Measurements from ENCODE around the gene NANS. TPM values are rescaled to one million over a fixed set of nuclear protein-coding genes. Genes with fewer than 3 reads are reported as not detected.

The NANS gene
- total and polyA plus RNA-seq, 2 of the 13 experiments (the other 11 are each of a cell fraction or from before 2014, with no cell fraction given): 86.9 to 203 TPM

DNA sequence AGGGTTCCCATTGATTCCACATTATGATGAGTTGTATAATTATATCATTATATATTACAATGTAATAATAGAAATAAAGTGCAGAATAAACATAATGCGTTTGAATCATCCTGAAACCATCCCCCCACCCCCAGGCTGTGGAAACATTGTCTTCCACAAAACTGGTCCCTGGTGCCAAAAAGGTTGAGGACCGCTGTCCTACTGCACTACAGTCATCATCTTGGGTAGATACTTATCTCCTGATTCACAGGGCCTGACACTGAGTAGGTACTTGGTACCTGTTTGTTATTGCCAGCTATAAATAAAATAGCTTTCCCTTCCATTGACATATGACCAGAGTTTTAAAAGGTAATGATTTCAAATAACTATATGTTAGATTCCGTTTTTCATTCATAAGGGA, 47.8 kb upstream of the NANS start (continued):
- TF ChIP-seq CENPBD1 (CRISPR knock-in tag; IDR thresholded peaks at IDR 0.05; ENCODE audit: borderline replicate concordance, low read depth) (no peak), ZNF234 (CRISPR knock-in tag; conservative IDR thresholded peaks at IDR 0.05) (no peak)
- TF ChIP-seq, protein P1, sequence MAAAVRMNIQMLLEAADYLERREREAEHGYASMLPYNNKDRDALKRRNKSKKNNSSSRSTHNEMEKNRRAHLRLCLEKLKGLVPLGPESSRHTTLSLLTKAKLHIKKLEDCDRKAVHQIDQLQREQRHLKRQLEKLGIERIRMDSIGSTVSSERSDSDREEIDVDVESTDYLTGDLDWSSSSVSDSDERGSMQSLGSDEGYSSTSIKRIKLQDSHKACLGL (CRISPR knock-in tag; IDR thresholded peaks at IDR 0.05): no peak

DNA sequence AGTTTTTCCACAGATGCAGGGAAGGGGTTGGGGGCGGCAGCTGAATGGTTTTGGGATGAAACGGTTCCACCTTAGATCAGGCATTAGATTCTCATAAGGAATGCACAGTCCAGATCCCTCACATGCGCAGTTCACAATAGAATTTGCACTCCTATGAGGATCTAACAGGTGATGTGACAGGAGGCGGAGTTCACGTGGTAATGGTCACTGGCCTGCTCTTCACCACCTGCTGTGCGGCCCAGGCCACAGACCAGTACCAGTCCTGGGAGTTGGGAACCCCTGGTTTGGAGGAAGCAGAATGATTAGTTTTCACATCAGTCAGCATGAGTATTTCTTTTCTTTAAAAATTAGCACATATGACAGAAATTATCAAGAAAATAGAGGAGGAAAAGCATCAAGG, 47.1 kb upstream of the NANS start:
- TF ChIP-seq RBM22 (optimal IDR thresholded peaks at IDR 0.05; ENCODE audit: low read length) (peak; percentile 76), ZBTB10 (CRISPR knock-in tag; IDR thresholded peaks at IDR 0.05; ENCODE audit: borderline replicate concordance) (no peak)
- Histone ChIP-seq H3K9ac (ENCODE audit: insufficient read depth, low read depth, low read length) (no peak overlapping the region), H3K36me3 (replicated peaks in 1 of 2; ENCODE audit: control insufficient read depth in 1 of 2, insufficient read depth in 2 of 2, low read length in 2 of 2) (peaks cover 40 to 90% of the 10 kb centered on the region in 2 experiments), H3K79me2 (ENCODE audit: insufficient read depth, low read length) (peaks cover 3% of the 10 kb centered on the region), H3K27me3 (ENCODE audit: control insufficient read depth in 1 of 2, insufficient read depth in 2 of 2, low read length in 2 of 2) (no peaks in the 10 kb centered on the region), H3K4me3 (replicated peaks in 1 of 3; ENCODE audit: insufficient read depth in 1 of 3, low read depth in 2 of 3, low read length in 3 of 3) (no peak overlapping the region), H2AFZ (ENCODE audit: low read length) (no peak overlapping the region), H3K27ac (ENCODE audit: extremely low read length, insufficient read depth, low read length) (no peak overlapping the region), H3K9me3 (ENCODE audit: low read length) (no peaks in the 10 kb centered on the region), H3K4me2 (ENCODE audit: low read depth, low read length) (no peak overlapping the region), H4K20me1 (ENCODE audit: insufficient read depth, low read length) (no peaks in the 10 kb centered on the region), H3K4me1 (ENCODE audit: insufficient read depth, low read length) (no peaks in the 10 kb centered on the region)
- 97% methylated on average over 6 of the region's 6 CpGs for WGBS (ENCODE audit: low lambda C conversion rate)
- ChIA-PET POLR2A (interaction anchor here (0.6 kb wide), 1 partner anchor 47 kb away, joined by 3 read pairs; the partner anchor contains the start of gene NANS), CTCF (ENCODE audit: low intra/inter-chr PET ratio, low total read pairs) (no interaction called here)
- ATAC-seq (no peak), DNase-seq (ENCODE audit: low spot score) (no peak), FAIRE-seq (no peak)
- in situ Hi-C loops (cut with HindIII; ENCODE audit: extremely low pct_ligation_motif_present, low pct_unique_long_range_greater_than_20kb) (no loop called here), intact Hi-C loops (cut with micrococcal nuclease; ENCODE audit: unreplicated experiment) (no loop called here)
- no TSS peak for BruUV-seq (replicated peaks)

Data from HepG2 (cell line).